Measurements from ENCODE around the gene TGM5.

GRCh38 chr15:43230640-43231115 is 36.0 kb downstream of the TGM5 start:
- TF ChIP-seq RNF2 (IDR thresholded peaks at IDR 0.05; ENCODE audit: borderline replicate concordance, low read depth), result no peak
- no peak for TF ChIP-seq CBX2 (IDR thresholded peaks at IDR 0.05; ENCODE audit: borderline replicate concordance, low read depth)
- TF ChIP-seq CTCF (IDR thresholded peaks at IDR 0.05), result no peak
- TF ChIP-seq FOSB (CRISPR knock-in tag; IDR thresholded peaks at IDR 0.05), result no peak
- no peak for TF ChIP-seq EHMT2 (IDR thresholded peaks at IDR 0.05; ENCODE audit: low read depth)
- TF ChIP-seq EP300 (IDR thresholded peaks at IDR 0.05), result no peak
- TF ChIP-seq USF2 (IDR thresholded peaks at IDR 0.05), result no peak
- TF ChIP-seq CBX8 (IDR thresholded peaks at IDR 0.05), result no peak
- no peak for TF ChIP-seq CHD4 (IDR thresholded peaks at IDR 0.05; ENCODE audit: borderline replicate concordance)

Data from A549 (cell line).